Stimulated activated CD8-positive, alpha-beta memory T cell treated with anti-CD3 and anti-CD28 coated beads, Interleukin-7, amount 100 ng/mL, for 24 hours (primary cell): ENCODE measurements around the gene DCAF6.
"Not testable (repeated sequence)": the region's sequence is repeated elsewhere in the genome, so short reads cannot be mapped to it uniquely, and the experiment has no call there.

Experiments
- DNase-seq: peaks from one replicate; pipeline ENCODE4 v3.0.0-alpha.2; 2020; ENCODE audit warnings: low read depth

The DCAF6 gene, protein sequence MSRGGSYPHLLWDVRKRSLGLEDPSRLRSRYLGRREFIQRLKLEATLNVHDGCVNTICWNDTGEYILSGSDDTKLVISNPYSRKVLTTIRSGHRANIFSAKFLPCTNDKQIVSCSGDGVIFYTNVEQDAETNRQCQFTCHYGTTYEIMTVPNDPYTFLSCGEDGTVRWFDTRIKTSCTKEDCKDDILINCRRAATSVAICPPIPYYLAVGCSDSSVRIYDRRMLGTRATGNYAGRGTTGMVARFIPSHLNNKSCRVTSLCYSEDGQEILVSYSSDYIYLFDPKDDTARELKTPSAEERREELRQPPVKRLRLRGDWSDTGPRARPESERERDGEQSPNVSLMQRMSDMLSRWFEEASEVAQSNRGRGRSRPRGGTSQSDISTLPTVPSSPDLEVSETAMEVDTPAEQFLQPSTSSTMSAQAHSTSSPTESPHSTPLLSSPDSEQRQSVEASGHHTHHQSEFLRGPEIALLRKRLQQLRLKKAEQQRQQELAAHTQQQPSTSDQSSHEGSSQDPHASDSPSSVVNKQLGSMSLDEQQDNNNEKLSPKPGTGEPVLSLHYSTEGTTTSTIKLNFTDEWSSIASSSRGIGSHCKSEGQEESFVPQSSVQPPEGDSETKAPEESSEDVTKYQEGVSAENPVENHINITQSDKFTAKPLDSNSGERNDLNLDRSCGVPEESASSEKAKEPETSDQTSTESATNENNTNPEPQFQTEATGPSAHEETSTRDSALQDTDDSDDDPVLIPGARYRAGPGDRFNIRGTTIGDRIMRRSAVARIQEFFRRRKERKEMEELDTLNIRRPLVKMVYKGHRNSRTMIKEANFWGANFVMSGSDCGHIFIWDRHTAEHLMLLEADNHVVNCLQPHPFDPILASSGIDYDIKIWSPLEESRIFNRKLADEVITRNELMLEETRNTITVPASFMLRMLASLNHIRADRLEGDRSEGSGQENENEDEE

GRCh38 chr1:167936068-167936929 is at the start of gene DCAF6:
Gene DCAF6, plus strand, starts transcription at chr1:167936683. Its CDS starts 229 bp downstream, at chr1:167936912.
- DNase-seq, result peak; percentile 85

GRCh38 chr1:167887187-167887586 is 49.3 kb upstream of the DCAF6 start:
- DNase-seq, result not testable (repeated sequence)

GRCh38 chr1:167890400-167890799 is 46.1 kb upstream of the DCAF6 start:
- DNase-seq, result no peak

DNA sequence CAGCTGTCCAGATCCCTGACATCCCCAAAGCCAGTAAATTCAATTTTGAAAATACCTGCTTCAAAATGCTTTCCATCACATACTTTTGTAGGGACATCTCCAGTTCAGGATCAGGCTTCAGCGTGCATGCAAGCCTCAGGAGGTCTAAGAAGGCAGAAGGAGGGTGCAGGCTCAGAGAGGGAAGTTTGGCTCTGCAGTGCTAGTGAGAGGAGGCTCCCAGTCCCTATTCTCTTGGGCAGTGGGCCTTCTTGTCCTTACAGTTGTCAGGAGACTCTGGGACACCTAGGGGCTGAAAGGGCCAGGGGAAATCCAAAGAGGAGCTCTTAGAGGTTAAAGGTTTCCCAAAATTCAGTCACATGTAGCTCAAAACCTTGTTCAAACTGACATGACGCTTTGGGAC is 42.7 kb upstream of the DCAF6 start:
- DNase-seq, result no peak

DNA sequence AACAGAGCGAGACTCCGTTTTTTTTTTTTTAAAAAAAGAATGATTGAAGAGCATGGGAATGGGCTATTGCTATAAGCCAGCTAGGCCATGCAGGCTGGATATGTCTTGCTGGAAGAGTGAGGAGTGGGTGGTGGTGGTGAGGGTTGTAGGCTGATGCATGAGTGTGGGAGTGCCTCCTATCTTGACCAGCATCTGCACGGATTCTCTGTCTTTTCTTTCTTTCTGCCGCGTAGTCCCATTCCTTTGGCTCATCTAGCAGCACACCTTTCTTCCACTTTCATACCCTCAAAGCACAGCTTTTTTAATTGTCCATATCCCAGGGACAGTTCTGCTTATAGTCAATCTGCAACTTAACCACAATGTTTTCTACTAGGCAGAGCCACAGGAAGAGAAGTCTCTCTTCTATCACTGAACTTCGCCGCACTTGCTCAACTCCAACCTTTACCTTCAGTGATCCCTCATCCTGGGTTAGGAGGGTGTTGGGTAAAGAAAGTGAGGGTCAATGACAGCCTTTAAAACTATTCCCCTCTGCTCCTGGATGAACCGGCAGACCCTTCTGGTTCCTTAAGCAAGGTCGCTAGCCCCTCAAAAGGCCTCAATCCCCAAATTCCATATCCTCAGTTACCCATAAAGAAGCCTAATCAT is 37.8 kb upstream of the DCAF6 start:
- DNase-seq, result no peak

DNA sequence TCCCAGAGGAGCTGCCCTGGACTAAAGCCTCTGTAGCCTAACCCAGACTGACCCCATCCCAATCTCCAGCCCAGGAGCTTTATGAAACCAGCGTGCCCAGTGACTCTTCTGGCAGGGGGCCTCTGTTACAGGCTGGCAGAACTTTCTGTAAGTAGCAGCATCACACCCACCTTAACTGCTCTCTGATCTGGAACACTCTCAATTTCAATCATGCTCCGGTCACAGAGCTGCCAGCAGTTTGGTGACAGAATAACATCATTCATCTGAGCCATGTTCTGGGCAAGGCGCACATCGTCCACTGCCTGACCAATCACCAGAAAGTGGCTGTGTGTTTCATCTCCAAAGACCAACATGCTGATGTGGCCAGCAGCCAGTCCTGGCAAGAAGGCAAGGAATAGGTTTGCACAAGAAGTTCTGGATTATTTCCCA is 37.2 kb upstream of the DCAF6 start:
- no peak for DNase-seq

GRCh38 chr1:167900907-167901306 is 35.6 kb upstream of the DCAF6 start:
- DNase-seq, result no peak

GRCh38 chr1:167904652-167905130 is 31.8 kb upstream of the DCAF6 start:
- DNase-seq, result no peak

- DNase-seq, result no peak
Observed at GRCh38 chr1:167905182-167905581, 31.3 kb upstream of the DCAF6 start.

DNA sequence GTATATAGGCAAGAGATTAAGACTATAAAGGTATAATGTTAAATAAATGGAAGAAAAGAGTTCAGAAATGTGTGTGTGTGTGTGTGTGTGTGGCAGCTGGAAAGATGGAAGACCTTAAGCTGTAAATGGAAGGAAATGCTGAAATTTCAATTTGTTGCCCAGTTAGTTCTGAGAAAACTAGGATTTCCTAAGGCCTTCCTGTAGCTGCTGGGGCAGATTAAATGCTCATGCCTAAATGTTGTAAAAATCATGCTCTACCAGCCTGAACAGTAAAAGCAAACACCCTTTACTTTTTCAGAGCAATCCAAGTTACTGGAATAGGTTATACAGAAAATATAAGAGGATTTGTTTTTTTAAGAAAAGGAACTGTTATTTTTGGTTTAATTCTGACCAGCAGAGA is 30.8 kb upstream of the DCAF6 start:
- no peak for DNase-seq

DNA sequence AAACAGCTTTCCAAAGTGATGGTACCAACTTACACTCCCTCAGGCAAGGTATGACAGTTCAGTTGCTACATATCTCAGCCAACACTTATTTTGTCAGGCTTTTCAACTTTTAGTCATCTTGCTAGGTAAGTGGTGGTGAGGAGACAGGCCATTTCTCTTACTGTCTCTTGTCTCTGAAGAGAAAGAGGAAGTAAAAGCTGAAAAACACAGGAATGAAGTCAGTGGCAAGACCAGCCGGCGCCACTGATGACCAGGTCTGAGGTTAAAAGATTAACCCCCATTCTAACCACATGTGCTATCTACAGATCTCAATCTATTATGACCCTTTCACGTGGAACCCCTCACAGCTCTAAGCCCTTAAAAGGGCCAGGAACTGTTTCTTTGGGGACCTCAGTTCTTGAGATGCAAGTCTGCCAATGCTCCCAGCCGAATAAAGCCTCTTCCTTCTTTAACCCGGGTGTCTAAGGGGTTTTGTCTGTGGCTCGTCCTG is 26.7 kb upstream of the DCAF6 start:
- DNase-seq, result no peak

DNA sequence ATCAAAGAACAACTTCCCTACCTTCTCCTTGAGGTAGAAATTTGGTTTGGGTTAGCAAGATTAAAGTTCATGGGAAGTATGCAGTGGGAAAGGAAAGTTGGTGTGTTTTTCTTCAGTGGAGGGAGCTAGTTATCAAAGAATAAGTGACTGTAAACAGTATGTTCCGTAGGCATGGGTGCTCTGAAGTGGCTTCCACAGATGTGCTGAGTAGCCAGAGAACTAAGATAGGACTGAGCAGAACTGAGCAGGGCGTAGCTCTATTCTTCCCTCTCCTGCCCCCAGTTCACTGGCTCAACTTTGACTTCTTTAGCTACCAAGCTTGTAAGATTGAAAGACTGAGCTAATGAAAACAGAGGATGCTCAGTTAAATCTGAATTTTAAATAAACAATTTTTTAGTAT is 26.0 kb upstream of the DCAF6 start:
- no peak for DNase-seq

GRCh38 chr1:167911413-167911812 is 25.1 kb upstream of the DCAF6 start:
- no peak for DNase-seq

DNA sequence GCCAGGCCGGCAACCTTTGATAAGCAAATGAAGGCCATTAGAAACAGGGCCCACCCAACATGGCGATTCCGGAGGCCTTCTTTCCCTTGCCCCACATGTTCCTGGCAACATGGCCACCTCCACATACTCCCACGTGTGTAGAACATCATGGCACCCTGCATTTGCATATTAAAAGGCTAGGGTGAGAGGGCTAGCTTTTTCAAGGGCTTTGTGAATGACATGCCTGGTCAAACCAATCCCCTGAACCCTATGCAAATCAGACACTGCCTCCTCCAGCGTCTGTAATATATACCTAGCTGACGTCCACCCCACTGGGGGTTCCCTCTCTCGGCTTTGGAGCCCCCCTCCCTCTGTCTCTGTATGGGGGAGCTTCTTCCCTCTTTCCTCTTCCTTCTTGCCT is 24.2 kb upstream of the DCAF6 start:
- no peak for DNase-seq

DNA sequence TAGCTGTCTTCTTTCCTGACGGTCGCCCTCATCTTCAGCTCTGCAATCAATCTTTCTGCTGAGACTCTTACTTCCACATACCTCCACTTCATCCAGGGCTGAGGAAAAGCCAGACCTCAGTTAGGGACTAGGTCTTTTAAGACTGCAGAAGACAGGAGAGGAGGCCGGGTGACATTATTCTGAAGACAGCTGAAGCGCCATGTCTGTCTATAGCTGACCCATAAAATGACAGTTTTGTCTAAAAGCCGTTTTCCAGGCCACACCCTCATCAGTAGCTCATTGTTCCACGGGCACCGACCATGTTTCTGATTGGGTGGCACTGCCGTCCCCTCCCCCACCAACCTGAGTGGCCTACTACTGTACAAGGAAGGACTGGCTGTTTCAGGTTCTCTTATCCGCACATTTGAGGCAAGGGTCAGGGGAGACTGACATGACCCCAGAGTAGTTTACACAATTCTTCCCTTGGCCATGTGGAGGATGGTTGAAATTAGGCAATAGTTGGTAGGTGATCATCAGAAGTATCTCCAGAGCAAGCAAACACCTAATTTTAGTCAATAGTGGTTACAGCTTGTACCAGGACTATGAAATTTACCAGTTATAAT is 22.5 kb upstream of the DCAF6 start, which contains the start of gene ADCY10:
ADCY10 (minus strand) TSS at position 240 of the 602 bp plus-strand sequence. CDS start 8,994 bp downstream, outside the sequence.
- DNase-seq, result no peak

DNA sequence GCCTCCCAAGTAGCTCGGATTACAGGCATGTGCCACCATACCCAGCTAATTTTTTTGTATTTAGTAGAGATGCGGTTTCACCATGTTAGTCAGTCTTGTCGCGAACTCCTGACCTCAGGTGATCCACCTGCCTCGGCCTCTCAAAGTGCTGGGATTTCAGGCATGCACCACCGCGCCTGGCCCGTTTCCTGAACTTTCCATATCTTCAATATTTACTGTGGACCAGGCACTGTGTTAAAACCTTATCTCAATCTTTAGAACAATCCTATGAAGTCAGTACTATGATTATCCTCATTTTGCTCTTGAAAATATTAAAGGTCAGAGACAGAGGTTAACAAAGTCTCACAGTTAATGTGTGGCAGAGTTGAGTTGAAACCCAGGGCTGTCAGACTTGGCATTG is 20.9 kb upstream of the DCAF6 start:
- DNase-seq, result no peak

GRCh38 chr1:167916766-167917511 is 19.5 kb upstream of the DCAF6 start:
- DNase-seq, result no peak

- no peak for DNase-seq
Observed at GRCh38 chr1:167922023-167922422, 14.5 kb upstream of the DCAF6 start.

DNA sequence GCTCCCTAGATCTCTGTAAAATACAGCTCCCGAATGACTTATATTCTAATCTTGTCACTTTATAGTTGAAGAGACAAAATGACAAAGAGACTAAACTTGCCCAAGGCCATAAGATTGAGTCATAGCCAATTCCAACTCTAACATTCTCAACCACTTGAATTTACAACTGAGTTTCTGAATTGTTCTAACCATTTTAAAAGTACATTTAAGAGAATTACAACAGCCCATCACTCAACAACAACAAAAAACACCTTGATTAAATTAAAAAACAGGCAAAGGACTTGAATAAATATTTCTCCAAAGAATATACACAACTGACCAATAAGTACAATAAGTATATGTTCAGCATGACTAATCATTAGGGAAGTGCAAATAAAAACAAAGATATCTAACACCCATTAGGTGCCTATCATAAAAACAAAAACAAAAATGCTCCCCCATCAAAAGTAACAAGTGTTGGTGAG is 13.8 kb upstream of the DCAF6 start:
- DNase-seq, result no peak
